ENCODE data around the gene MANEAL. TPM values are rescaled to one million over a fixed set of nuclear protein-coding genes. Genes with fewer than 3 reads are reported as not detected.

The MANEAL gene
- 0.28 and 0.54 TPM in 2 replicates for total RNA-seq (2012; rRNA removed)
- polyA plus RNA-seq (2012; rRNA removed) = 0.46 and 0.55 TPM in 2 replicates
- polyA plus RNA-seq (2012; cell fraction: cytosol; rRNA removed) = 0.60 and 0.92 TPM in 2 replicates
- polyA plus RNA-seq (2012; cell fraction: nucleus; rRNA removed; ENCODE audit: low replicate concordance) = 0.26 and 0.32 TPM in 2 replicates
- percentile 22 among the genes with signal in this experiment for Bru-seq, nascent RNA
- BruChase-seq, experiment 1, labeled RNA remaining after a 6-hour chase = percentile 22 among the genes with signal in this experiment
- percentile 16 among the genes with signal in this experiment for BruChase-seq, experiment 2, labeled RNA remaining after a 2-hour chase
- long read RNA-seq, partial matches to known transcripts = 1 of 2 reads
- long read RNA-seq, other reads (novel, unspliced or antisense) = 0 of 2 reads

GRCh38 chr1:37793773-37794371 lies at the start of gene MANEAL:
TSS of gene MANEAL (plus strand) at chr1:37793847. CDS start at chr1:37794183, 336 bp downstream.
- POLR2A ChIA-PET (ENCODE audit: unreplicated experiment) = no interaction called here
- intact Hi-C loops (cut with micrococcal nuclease) (no loop called here), dilution Hi-C loops (cut with HindIII; ENCODE audit: low sequenced_read_pairs, unreplicated experiment) (no loop called here), in situ Hi-C loops (cut with MboI; ENCODE audit: low sequenced_read_pairs) (no loop called here)
- DNase-seq = peak; percentile 54
- Histone ChIP-seq H3K23ac (ENCODE audit: low read depth, low read length) (no peak within 1 kb of the TSS), H4K91ac (ENCODE audit: insufficient read depth, low read depth, low read length) (no peak within 1 kb of the TSS), H3K27me3 (ENCODE audit: control insufficient read depth, insufficient read depth, low read length) (peaks cover 19% of the 10 kb centered on the region), H2BK15ac (ENCODE audit: low read depth, low read length) (no peak within 1 kb of the TSS), H3K9me1 (ENCODE audit: insufficient read depth, low read length) (no peaks in the 10 kb centered on the region), H3K14ac (replicated peaks; ENCODE audit: low read depth, low read length) (no peak within 1 kb of the TSS), H3K4me3 (ENCODE audit: insufficient read depth, low read depth, low read length) (peak within 1 kb of the TSS; percentile 43), H2AFZ (replicated peaks; ENCODE audit: low read length, poor library complexity) (peak within 1 kb of the TSS; percentile 92), H3K56ac (ENCODE audit: extremely low read depth, insufficient read depth, low read length) (no peak within 1 kb of the TSS), H3K27ac (ENCODE audit: insufficient read depth, low read length) (no peak within 1 kb of the TSS), H4K20me1 (ENCODE audit: insufficient read depth, low read length) (peaks cover 3% of the 10 kb centered on the region; the same call in 1 of the 2 replicates), H3K4me2 (ENCODE audit: low read depth, low read length) (peak within 1 kb of the TSS; percentile 72), H2BK20ac (ENCODE audit: low read depth, low read length) (no peak within 1 kb of the TSS), H3K9me3 (ENCODE audit: control insufficient read depth, insufficient read depth, low read length) (no peaks in the 10 kb centered on the region), H4K5ac (ENCODE audit: low read depth, low read length) (no peak within 1 kb of the TSS), H3K4me1 (ENCODE audit: control insufficient read depth, insufficient read depth, low read length) (peaks cover 2% of the 10 kb centered on the region), H3K4ac (ENCODE audit: low read depth, low read length) (no peak within 1 kb of the TSS), H3K18ac (ENCODE audit: low read depth, low read length) (no peak within 1 kb of the TSS), H3K79me1 (ENCODE audit: low read depth in 1 of 2, low read length in 2 of 2) (no peaks in the 10 kb centered on the region), H2BK120ac (ENCODE audit: low read depth, low read length) (no peak within 1 kb of the TSS), H3K36me3 (ENCODE audit: control insufficient read depth, insufficient read depth, low read length) (no peaks in the 10 kb centered on the region), H2BK5ac (ENCODE audit: low read depth, low read length, poor library complexity, severe bottlenecking) (no peak within 1 kb of the TSS), H2AK9ac (replicated peaks; ENCODE audit: low read depth, low read length, poor library complexity) (peak within 1 kb of the TSS; percentile 78), H4K8ac (ENCODE audit: low read depth in 2 of 2, low read length in 2 of 2) (no peak within 1 kb of the TSS), H3K9ac (ENCODE audit: low read depth, low read length) (no peak within 1 kb of the TSS), H2AK5ac (ENCODE audit: low read depth, low read length) (no peak within 1 kb of the TSS)
- CTCF ChIA-PET = no interaction called here
- no TSS peak for BruUV-seq (replicated peaks)
- WGBS, 2 experiments (ENCODE audit: extremely low coverage in 2 of 2, insufficient read length in 1 of 2) = 3% methylated on average over 24 of the region's 82 CpGs; no CpG with 5 or more reads in 1 of the 2 experiments
- peak; percentile 88 for ATAC-seq (ENCODE audit: low read depth)
- no peak for TF ChIP-seq RFX5 (IDR thresholded peaks at IDR 0.05; ENCODE audit: low read depth, low read length)
- TF ChIP-seq RCOR1 (IDR thresholded peaks at IDR 0.05; ENCODE audit: insufficient replicate concordance, low read length) = no peak
- TF ChIP-seq FOS (IDR thresholded peaks at IDR 0.05; ENCODE audit: low read depth, low read length) = no peak
- TF ChIP-seq MAZ (IDR thresholded peaks at IDR 0.05; ENCODE audit: borderline replicate concordance, low read depth, low read length) = no peak
- TF ChIP-seq CTCF (conservative IDR thresholded peaks at IDR 0.05; ENCODE audit: low read depth, low read length) = no peak
- no peak for TF ChIP-seq MXI1 (IDR thresholded peaks at IDR 0.05; ENCODE audit: borderline replicate concordance, low read depth, low read length)
- TF ChIP-seq SMC3 (IDR thresholded peaks at IDR 0.05; ENCODE audit: low read depth, low read length) = no peak
- TF ChIP-seq BHLHE40 (IDR thresholded peaks at IDR 0.05; ENCODE audit: low read depth, low read length) = no peak
- TF ChIP-seq CHD1 (IDR thresholded peaks at IDR 0.05; ENCODE audit: low read depth, low read length) = no peak
- no peak for TF ChIP-seq ELK1 (IDR thresholded peaks at IDR 0.05; ENCODE audit: borderline replicate concordance, low read depth, low read length)
- TF ChIP-seq CEBPB (IDR thresholded peaks at IDR 0.05; ENCODE audit: low read depth, low read length) = no peak
